Neuronal stem cell (in vitro differentiated cells): Measurements from ENCODE around the gene SLC28A2.

Source experiments
- DNase-seq: peaks from one replicate; pipeline ENCODE4 v3.0.0-alpha.2; 2013; ENCODE audit warnings: low spot score
- H2AFZ ChIP-seq: one replicate; pipeline ENCODE4 v1.6.1; 2013; ENCODE audit warnings: mild to moderate bottlenecking, low read length, inconsistent platforms
- H2AK5ac ChIP-seq: 2 replicates; pipeline ENCODE4 v1.6.1; 2013; ENCODE audit warnings: low read depth, mild to moderate bottlenecking, inconsistent platforms, low read length, moderate library complexity, mixed read lengths
- H2BK120ac ChIP-seq: 2 replicates; pipeline ENCODE4 v1.6.1; 2013; ENCODE audit warnings: low read depth, mild to moderate bottlenecking, inconsistent platforms, low read length, moderate library complexity, mixed read lengths
- H2BK12ac ChIP-seq: one replicate; pipeline ENCODE4 v1.6.1; 2013; ENCODE audit warnings: low read length, inconsistent platforms
- H2BK15ac ChIP-seq: 2 replicates; pipeline ENCODE4 v1.6.1; 2013; ENCODE audit warnings: mild to moderate bottlenecking, low read length, inconsistent platforms, mixed read lengths
- H2BK5ac ChIP-seq: one replicate; pipeline ENCODE4 v1.6.1; 2013; ENCODE audit warnings: inconsistent platforms, mild to moderate bottlenecking, low read length, moderate library complexity
- H3K14ac ChIP-seq: one replicate; pipeline ENCODE4 v1.6.1; 2013; ENCODE audit warnings: low read length, inconsistent platforms
- H3K18ac ChIP-seq: 2 replicates; pipeline ENCODE4 v1.6.1; 2013; ENCODE audit warnings: low read length, inconsistent platforms
- H3K23ac ChIP-seq: 2 replicates; pipeline ENCODE4 v1.6.1; 2013; ENCODE audit warnings: low read depth, mild to moderate bottlenecking, mixed read lengths, low read length, inconsistent platforms; ENCODE audit not compliant: poor library complexity
- H3K27ac ChIP-seq: replicated peaks from 3 replicates; pipeline ENCODE4 v1.5.1; 2013; ENCODE audit warnings: low read length, inconsistent platforms
- H3K27me3 ChIP-seq, 3 experiments: 2 replicates each; pipeline ENCODE4 v1.6.1; 2013; ENCODE audit warnings: low read length in 3 of 3, mild to moderate bottlenecking in 2 of 3, inconsistent platforms in 1 of 3, low read depth in 1 of 3, mixed read lengths in 1 of 3, moderate library complexity in 1 of 3; ENCODE audit not compliant: control insufficient read depth in 3 of 3, insufficient read depth in 3 of 3
- H3K36me3 ChIP-seq, 2 donors: replicated peaks in 1 of 2; 2 replicates each; pipeline ENCODE4 v1.6.1; 2013; ENCODE audit warnings: low read length in 2 of 2; ENCODE audit not compliant: control insufficient read depth in 2 of 2, insufficient read depth in 2 of 2
- H3K4ac ChIP-seq: 2 replicates; pipeline ENCODE4 v1.6.1; 2013; ENCODE audit warnings: inconsistent platforms, mild to moderate bottlenecking, low read length, moderate library complexity
- H3K4me1 ChIP-seq, 2 donors: 1 replicate in 1 of 2; 2 replicates in 1 of 2; pipeline ENCODE4 v1.6.1; 2013; ENCODE audit warnings: low read length in 2 of 2, low read depth in 1 of 2; ENCODE audit not compliant: control insufficient read depth in 2 of 2, insufficient read depth in 1 of 2
- H3K4me2 ChIP-seq: one replicate; pipeline ENCODE4 v1.6.1; 2013; ENCODE audit warnings: mild to moderate bottlenecking, low read length, inconsistent platforms; ENCODE audit not compliant: insufficient read depth, poor library complexity, severe bottlenecking
- H3K4me3 ChIP-seq, 2 donors: 2 replicates each; pipeline ENCODE4 v1.5.1; 2013; ENCODE audit warnings: low read length in 2 of 2, mild to moderate bottlenecking in 2 of 2, inconsistent platforms in 1 of 2, moderate library complexity in 1 of 2
- H3K79me1 ChIP-seq: one replicate; pipeline ENCODE4 v1.6.1; 2013; ENCODE audit warnings: low read depth, mild to moderate bottlenecking, inconsistent platforms, low read length, moderate library complexity
- H3K9ac ChIP-seq: one replicate; pipeline ENCODE4 v1.6.1; 2013; ENCODE audit warnings: mild to moderate bottlenecking, low read depth, low read length, inconsistent platforms; ENCODE audit not compliant: poor library complexity
- H3K9me3 ChIP-seq, 2 donors: replicated peaks in 1 of 2; 2 replicates each; pipeline versions ENCODE3 to v1.6.1; 2013; ENCODE audit warnings: low read length in 2 of 2, mild to moderate bottlenecking in 2 of 2, inconsistent platforms in 1 of 2, low read depth in 1 of 2, mixed read lengths in 1 of 2, moderate library complexity in 1 of 2; ENCODE audit not compliant: control insufficient read depth in 2 of 2, insufficient read depth in 1 of 2
- H4K8ac ChIP-seq: one replicate; pipeline ENCODE4 v1.6.1; 2013; ENCODE audit warnings: low read depth, mild to moderate bottlenecking, inconsistent platforms, low read length, moderate library complexity
- H4K91ac ChIP-seq: one replicate; pipeline ENCODE4 v1.6.1; 2013; ENCODE audit warnings: low read length, low read depth, mild to moderate bottlenecking, inconsistent platforms; ENCODE audit not compliant: poor library complexity
- WGBS, 2 donors: extraction: QIAGEN DNeasy Blood & Tissue Kit; methylation state at CpG; one replicate each; pipeline ENCODE4 v1.1.7; 2013; ENCODE audit warnings: missing lambda C conversion rate in 2 of 2, mixed read lengths in 1 of 2; ENCODE audit not compliant: insufficient read length in 2 of 2, insufficient replicate concordance in 1 of 2; ENCODE audit errors: extremely low coverage in 2 of 2; 5-methylcytosine and 5-hydroxymethylcytosine counted together

Gene SLC28A2

GRCh38 chr15:45262906-45263461 lies 10.9 kb downstream of the SLC28A2 start:
- Histone ChIP-seq H3K18ac (no peak overlapping the region), H2AK5ac (no peak overlapping the region), H3K27me3 (peaks cover 0 to 31% (median 0%) of the 10 kb centered on the region in 3 experiments), H3K36me3 (no peaks in the 10 kb centered on the region), H3K14ac (no peak overlapping the region), H2BK120ac (no peak overlapping the region), H3K9ac (no peak overlapping the region), H3K4ac (no peak overlapping the region), H4K8ac (no peak overlapping the region), H3K27ac (no peak overlapping the region), H2BK12ac (no peak overlapping the region), H3K23ac (no peak overlapping the region), H2AFZ (no peak overlapping the region), H3K9me3 (no peaks in the 10 kb centered on the region), H3K79me1 (no peaks in the 10 kb centered on the region), H3K4me3 (no peak overlapping the region), H4K91ac (no peak overlapping the region), H3K4me2 (no peak overlapping the region), H3K4me1 (no peaks in the 10 kb centered on the region), H2BK15ac (no peak overlapping the region), H2BK5ac (no peak overlapping the region)
- DNase-seq = no peak
- no CpG with 5 or more reads among the region's 4 CpGs for WGBS, 2 donors

DNA sequence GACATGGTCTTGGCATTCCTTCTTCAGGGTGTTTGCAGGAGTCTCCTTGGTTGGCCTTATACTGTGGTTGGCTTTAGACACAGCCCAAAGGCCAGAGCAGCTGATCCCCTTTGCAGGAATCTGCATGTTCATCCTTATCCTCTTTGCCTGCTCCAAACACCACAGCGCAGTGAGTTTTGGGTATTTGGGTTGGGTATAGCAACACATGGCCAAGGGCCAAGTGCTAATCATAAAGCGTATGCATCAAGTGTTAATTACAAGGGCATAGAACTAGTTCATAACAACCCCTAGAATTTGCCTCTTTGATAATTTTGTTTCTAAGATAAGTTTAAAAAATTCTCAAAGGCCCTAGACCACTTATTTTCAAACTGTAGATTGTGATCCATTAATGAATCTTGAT lies 11.8 kb downstream of the SLC28A2 start:
- H3K4me3 ChIP-seq = no peak overlapping the region
- H3K23ac ChIP-seq = no peak overlapping the region
- no peak overlapping the region for H3K9ac ChIP-seq
- H2BK5ac ChIP-seq = no peak overlapping the region
- H2AFZ ChIP-seq = no peak overlapping the region
- no peaks in the 10 kb centered on the region for H3K4me1 ChIP-seq
- no peak overlapping the region for H2BK15ac ChIP-seq
- DNase-seq = no peak
- no peak overlapping the region for H3K4me2 ChIP-seq
- no peaks in the 10 kb centered on the region for H3K9me3 ChIP-seq
- no peak overlapping the region for H3K14ac ChIP-seq
- no peaks in the 10 kb centered on the region for H3K36me3 ChIP-seq
- no peak overlapping the region for H4K91ac ChIP-seq
- peaks cover 0 to 31% (median 0%) of the 10 kb centered on the region in 3 experiments for H3K27me3 ChIP-seq
- H2BK12ac ChIP-seq = no peak overlapping the region
- H3K79me1 ChIP-seq = no peaks in the 10 kb centered on the region
- no CpG with 5 or more reads among the region's 2 CpGs for WGBS, 2 donors
- no peak overlapping the region for H2AK5ac ChIP-seq
- no peak overlapping the region for H3K18ac ChIP-seq
- H2BK120ac ChIP-seq = no peak overlapping the region
- no peak overlapping the region for H4K8ac ChIP-seq
- H3K27ac ChIP-seq = no peak overlapping the region
- H3K4ac ChIP-seq = no peak overlapping the region

- H3K27me3 ChIP-seq = peaks cover 0 to 31% (median 0%) of the 10 kb centered on the region in 3 experiments
- H2BK12ac ChIP-seq = no peak overlapping the region
- no CpG with 5 or more reads among the region's 3 CpGs for WGBS, 2 donors
- no peaks in the 10 kb centered on the region for H3K9me3 ChIP-seq
- no peak for DNase-seq
- no peaks in the 10 kb centered on the region for H3K79me1 ChIP-seq
- no peak overlapping the region for H2BK15ac ChIP-seq
- H2BK5ac ChIP-seq = no peak overlapping the region
- H3K23ac ChIP-seq = no peak overlapping the region
- no peak overlapping the region for H2AK5ac ChIP-seq
- H2AFZ ChIP-seq = no peak overlapping the region
- no peaks in the 10 kb centered on the region for H3K36me3 ChIP-seq
- H4K8ac ChIP-seq = no peak overlapping the region
- H2BK120ac ChIP-seq = no peak overlapping the region
- no peak overlapping the region for H3K4me3 ChIP-seq
- H3K27ac ChIP-seq = no peak overlapping the region
- no peaks in the 10 kb centered on the region for H3K4me1 ChIP-seq
- H3K9ac ChIP-seq = no peak overlapping the region
- no peak overlapping the region for H3K18ac ChIP-seq
- no peak overlapping the region for H3K4ac ChIP-seq
- H3K4me2 ChIP-seq = no peak overlapping the region
- H3K14ac ChIP-seq = no peak overlapping the region
- no peak overlapping the region for H4K91ac ChIP-seq
These were observed 13.5 kb downstream of the SLC28A2 start for GRCh38 chr15:45265506-45265905.

DNA sequence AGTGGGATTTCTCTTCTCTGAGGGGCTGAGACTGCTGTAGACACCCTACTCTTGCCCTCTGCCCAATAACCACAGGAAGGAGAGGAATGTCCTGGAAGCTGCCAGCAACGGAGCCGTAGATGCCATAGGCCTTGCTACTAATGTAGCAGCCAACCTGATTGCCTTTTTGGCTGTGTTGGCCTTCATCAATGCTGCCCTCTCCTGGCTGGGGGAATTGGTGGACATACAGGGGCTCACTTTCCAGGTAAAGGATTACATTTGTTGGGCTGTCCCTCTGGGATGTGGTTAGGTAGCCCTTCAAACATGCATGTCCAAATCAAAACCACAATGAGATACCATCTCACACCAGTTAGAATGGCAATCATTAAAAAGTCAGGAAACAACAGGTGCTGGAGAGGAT lies 16.1 kb downstream of the SLC28A2 start:
- no peak for DNase-seq
- no peak overlapping the region for H3K27ac ChIP-seq
- no peak overlapping the region for H2AK5ac ChIP-seq
- H3K18ac ChIP-seq = no peak overlapping the region
- no peaks in the 10 kb centered on the region for H3K9me3 ChIP-seq
- H2BK12ac ChIP-seq = no peak overlapping the region
- peaks cover 0 to 22% (median 0%) of the 10 kb centered on the region in 3 experiments for H3K27me3 ChIP-seq
- H3K14ac ChIP-seq = no peak overlapping the region
- no peaks in the 10 kb centered on the region for H3K4me1 ChIP-seq
- no peak overlapping the region for H2AFZ ChIP-seq
- H4K91ac ChIP-seq = no peak overlapping the region
- H3K79me1 ChIP-seq = no peaks in the 10 kb centered on the region
- H3K4me2 ChIP-seq = no peak overlapping the region
- no peak overlapping the region for H3K4me3 ChIP-seq
- H3K9ac ChIP-seq = no peak overlapping the region
- no peak overlapping the region for H4K8ac ChIP-seq
- no peaks in the 10 kb centered on the region for H3K36me3 ChIP-seq
- no CpG with 5 or more reads among the region's 2 CpGs for WGBS, 2 donors
- no peak overlapping the region for H2BK5ac ChIP-seq
- H3K4ac ChIP-seq = no peak overlapping the region
- no peak overlapping the region for H2BK15ac ChIP-seq
- no peak overlapping the region for H3K23ac ChIP-seq
- no peak overlapping the region for H2BK120ac ChIP-seq
